HepG2 (cell line): Measurements from ENCODE around the gene GADD45B. TPM values are rescaled to one million over a fixed set of nuclear protein-coding genes. Genes with fewer than 3 reads are reported as not detected.

Source experiments
- DNMT1 ChIP-seq: sonication (generic); formaldehyde crosslinking; IDR thresholded peaks from 2 replicates; pipeline ENCODE4 v1.5.1; 2020; ENCODE audit warnings: mild to moderate bottlenecking, missing genetic modification reagents
- MYNN ChIP-seq: sonication (generic); formaldehyde crosslinking; IDR thresholded peaks from 2 replicates; pipeline ENCODE4 v1.4.0; 2020; ENCODE audit warnings: mild to moderate bottlenecking, low read depth, missing genetic modification reagents
- POLR2AphosphoS5 ChIP-seq: IDR thresholded peaks from 2 replicates; pipeline ENCODE4 v1.6.1; 2012; ENCODE audit warnings: low read depth, low read length
- SMC3 ChIP-seq: IDR thresholded peaks from 2 replicates; pipeline ENCODE4 v1.6.1; 2011; ENCODE audit warnings: low read length, improper control_type of control experiment
- STAT6 ChIP-seq: sonication (generic); formaldehyde crosslinking; IDR thresholded peaks from 2 replicates; pipeline ENCODE4 v1.4.0; 2020; ENCODE audit warnings: missing genetic modification reagents, mild to moderate bottlenecking, borderline replicate concordance
- TSC22D2 ChIP-seq: sonication (generic); formaldehyde crosslinking; IDR thresholded peaks from 2 replicates; pipeline ENCODE4 v1.5.1; 2020; ENCODE audit warnings: missing genetic modification reagents, mild to moderate bottlenecking, borderline replicate concordance
- U2AF2 ChIP-seq: fragments of 200-400 bp; formaldehyde crosslinking; IDR thresholded peaks from 2 replicates; pipeline ENCODE4 v1.6.1; 2017; ENCODE audit warnings: low read depth, mild to moderate bottlenecking, low read length
- ZIK1 ChIP-seq: sonication (generic); formaldehyde crosslinking; IDR thresholded peaks from 2 replicates; pipeline ENCODE4 v1.5.0; 2020; ENCODE audit warnings: mild to moderate bottlenecking, low read depth, missing genetic modification reagents, borderline replicate concordance
- ZNF160 ChIP-seq: sonication (generic); formaldehyde crosslinking; IDR thresholded peaks from 2 replicates; pipeline ENCODE4 v1.8.0; 2022; ENCODE audit warnings: mild to moderate bottlenecking, inconsistent platforms, missing genetic modification reagents
- ZNF713 ChIP-seq: sonication (generic); formaldehyde crosslinking; IDR thresholded peaks from 2 replicates; pipeline ENCODE4 v1.4.0; 2020; ENCODE audit warnings: mild to moderate bottlenecking, missing genetic modification reagents
- polyA plus RNA-seq, 8 experiments: library from polyadenylated mRNA; depleted of rRNA in 3 of 8; stranded (reverse) in 7 of 8; unstranded in 1 of 8; fragments of >200 nt; fragmentation: Illumina TruSeq in 4 of 8; extraction: Trizol in 4 of 8; gene quantifications; 2 replicates each; pipeline versions ENCODE4 v1.2.1 to v1.2.3, GENCODE V29; 2011 to 2016; ENCODE audit warnings: low read depth in 4 of 8, missing spikeins in 1 of 8, mixed read lengths in 1 of 8; ENCODE audit not compliant: insufficient read depth in 1 of 8
- total RNA-seq, 5 experiments: library from RNA; depleted of rRNA; stranded (reverse); fragments of >200 nt; fragmentation: Illumina TruSeq; extraction: Trizol; gene quantifications; 2 replicates each; pipeline ENCODE4 v1.2.3, GENCODE V29; 2016; ENCODE audit warnings: low read depth in 1 of 5
- TF ChIP-seq, protein P1 (sequence below): sonication (generic); formaldehyde crosslinking; IDR thresholded peaks from 2 replicates; pipeline ENCODE4 v1.4.0; 2020; ENCODE audit warnings: low read depth, mild to moderate bottlenecking, missing genetic modification reagents
- TF ChIP-seq, protein P2 (sequence below): sonication (generic); formaldehyde crosslinking; IDR thresholded peaks from 2 replicates; pipeline ENCODE4 v1.8.0; 2022; ENCODE audit warnings: mild to moderate bottlenecking, missing genetic modification reagents; ENCODE audit not compliant: insufficient replicate concordance
- TF ChIP-seq, protein P3 (sequence below): sonication (generic); formaldehyde crosslinking; IDR thresholded peaks from 2 replicates; pipeline ENCODE4 v1.4.0; 2020; ENCODE audit warnings: missing genetic modification reagents, borderline replicate concordance
- TF ChIP-seq, protein P4 (sequence below): sonication (generic); formaldehyde crosslinking; IDR thresholded peaks from 2 replicates; pipeline ENCODE4 v1.8.0; 2022; ENCODE audit warnings: mild to moderate bottlenecking, missing genetic modification reagents, borderline replicate concordance
- TF ChIP-seq, protein P5 (sequence below): sonication (generic); formaldehyde crosslinking; IDR thresholded peaks from 2 replicates; pipeline ENCODE4 v1.5.1; 2020; ENCODE audit warnings: mild to moderate bottlenecking, moderate library complexity, missing genetic modification reagents

The GADD45B gene
- total and polyA plus RNA-seq, 2 of the 13 experiments (the other 11 are each of a cell fraction or from before 2014, with no cell fraction given): 4.6 to 34.1 TPM

DNA sequence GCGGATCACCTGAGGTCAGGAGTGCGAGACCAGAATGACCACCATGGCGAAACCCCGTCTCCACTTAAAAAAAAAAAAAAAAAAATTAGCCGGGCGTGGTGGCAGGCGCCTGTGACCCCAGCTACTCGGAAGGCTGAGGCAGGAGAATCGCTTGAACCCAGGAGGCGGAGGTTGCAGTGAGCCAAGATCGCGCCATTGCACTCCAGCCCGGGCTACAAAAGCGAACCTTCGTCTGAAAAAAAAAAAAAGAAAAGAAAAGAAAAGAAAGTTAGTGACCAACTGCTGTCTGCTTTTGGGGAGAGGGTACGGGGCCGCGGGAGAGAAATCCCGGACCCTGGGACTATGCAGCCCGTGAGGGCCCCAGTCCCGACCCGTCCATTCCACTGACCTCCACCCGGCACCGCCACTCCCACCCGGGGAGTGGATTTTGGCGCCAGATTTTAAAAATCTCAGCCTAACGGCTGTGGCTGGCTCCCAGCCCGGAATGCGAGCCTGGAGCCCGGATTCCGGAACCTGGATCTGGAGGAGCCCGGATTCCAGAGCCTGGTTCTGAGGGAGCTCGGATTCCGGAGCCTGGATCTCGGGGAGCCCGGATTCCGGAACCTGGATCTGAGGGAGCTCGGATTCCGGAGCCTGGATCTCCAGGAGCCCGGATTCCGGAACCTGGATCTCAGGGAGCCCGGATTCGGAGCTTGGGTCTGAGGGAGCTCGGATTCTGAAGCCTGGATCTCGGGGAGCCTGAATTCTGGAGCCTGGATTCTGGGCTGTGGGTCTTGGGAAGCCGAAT is 13.1 kb upstream of the GADD45B start (continued):
- TF ChIP-seq, protein P1, sequence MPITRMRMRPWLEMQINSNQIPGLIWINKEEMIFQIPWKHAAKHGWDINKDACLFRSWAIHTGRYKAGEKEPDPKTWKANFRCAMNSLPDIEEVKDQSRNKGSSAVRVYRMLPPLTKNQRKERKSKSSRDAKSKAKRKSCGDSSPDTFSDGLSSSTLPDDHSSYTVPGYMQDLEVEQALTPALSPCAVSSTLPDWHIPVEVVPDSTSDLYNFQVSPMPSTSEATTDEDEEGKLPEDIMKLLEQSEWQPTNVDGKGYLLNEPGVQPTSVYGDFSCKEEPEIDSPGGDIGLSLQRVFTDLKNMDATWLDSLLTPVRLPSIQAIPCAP: no peak
- no peak; the same call in 1 of the 2 replicates for TF ChIP-seq U2AF2
- TF ChIP-seq, protein P2, sequence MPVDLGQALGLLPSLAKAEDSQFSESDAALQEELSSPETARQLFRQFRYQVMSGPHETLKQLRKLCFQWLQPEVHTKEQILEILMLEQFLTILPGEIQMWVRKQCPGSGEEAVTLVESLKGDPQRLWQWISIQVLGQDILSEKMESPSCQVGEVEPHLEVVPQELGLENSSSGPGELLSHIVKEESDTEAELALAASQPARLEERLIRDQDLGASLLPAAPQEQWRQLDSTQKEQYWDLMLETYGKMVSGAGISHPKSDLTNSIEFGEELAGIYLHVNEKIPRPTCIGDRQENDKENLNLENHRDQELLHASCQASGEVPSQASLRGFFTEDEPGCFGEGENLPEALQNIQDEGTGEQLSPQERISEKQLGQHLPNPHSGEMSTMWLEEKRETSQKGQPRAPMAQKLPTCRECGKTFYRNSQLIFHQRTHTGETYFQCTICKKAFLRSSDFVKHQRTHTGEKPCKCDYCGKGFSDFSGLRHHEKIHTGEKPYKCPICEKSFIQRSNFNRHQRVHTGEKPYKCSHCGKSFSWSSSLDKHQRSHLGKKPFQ (CRISPR knock-in tag): no peak
- TF ChIP-seq ZNF160: peak; percentile 63; the same call in 1 of the 2 replicates
- no peak for TF ChIP-seq ZIK1 (CRISPR knock-in tag)
- no peak for TF ChIP-seq SMC3
- peak; percentile 55; the same call in 1 of the 2 replicates for TF ChIP-seq STAT6
- no peak for TF ChIP-seq MYNN
- TF ChIP-seq POLR2AphosphoS5: no peak
- TF ChIP-seq ZNF713 (CRISPR knock-in tag): no peak
- TF ChIP-seq, protein P3, sequence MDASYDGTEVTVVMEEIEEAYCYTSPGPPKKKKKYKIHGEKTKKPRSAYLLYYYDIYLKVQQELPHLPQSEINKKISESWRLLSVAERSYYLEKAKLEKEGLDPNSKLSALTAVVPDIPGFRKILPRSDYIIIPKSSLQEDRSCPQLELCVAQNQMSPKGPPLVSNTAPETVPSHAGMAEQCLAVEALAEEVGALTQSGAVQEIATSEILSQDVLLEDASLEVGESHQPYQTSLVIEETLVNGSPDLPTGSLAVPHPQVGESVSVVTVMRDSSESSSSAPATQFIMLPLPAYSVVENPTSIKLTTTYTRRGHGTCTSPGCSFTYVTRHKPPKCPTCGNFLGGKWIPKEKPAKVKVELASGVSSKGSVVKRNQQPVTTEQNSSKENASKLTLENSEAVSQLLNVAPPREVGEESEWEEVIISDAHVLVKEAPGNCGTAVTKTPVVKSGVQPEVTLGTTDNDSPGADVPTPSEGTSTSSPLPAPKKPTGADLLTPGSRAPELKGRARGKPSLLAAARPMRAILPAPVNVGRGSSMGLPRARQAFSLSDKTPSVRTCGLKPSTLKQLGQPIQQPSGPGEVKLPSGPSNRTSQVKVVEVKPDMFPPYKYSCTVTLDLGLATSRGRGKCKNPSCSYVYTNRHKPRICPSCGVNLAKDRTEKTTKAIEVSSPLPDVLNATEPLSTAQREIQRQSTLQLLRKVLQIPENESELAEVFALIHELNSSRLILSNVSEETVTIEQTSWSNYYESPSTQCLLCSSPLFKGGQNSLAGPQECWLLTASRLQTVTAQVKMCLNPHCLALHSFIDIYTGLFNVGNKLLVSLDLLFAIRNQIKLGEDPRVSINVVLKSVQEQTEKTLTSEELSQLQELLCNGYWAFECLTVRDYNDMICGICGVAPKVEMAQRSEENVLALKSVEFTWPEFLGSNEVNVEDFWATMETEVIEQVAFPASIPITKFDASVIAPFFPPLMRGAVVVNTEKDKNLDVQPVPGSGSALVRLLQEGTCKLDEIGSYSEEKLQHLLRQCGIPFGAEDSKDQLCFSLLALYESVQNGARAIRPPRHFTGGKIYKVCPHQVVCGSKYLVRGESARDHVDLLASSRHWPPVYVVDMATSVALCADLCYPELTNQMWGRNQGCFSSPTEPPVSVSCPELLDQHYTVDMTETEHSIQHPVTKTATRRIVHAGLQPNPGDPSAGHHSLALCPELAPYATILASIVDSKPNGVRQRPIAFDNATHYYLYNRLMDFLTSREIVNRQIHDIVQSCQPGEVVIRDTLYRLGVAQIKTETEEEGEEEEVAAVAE (CRISPR knock-in tag): no peak
- TF ChIP-seq, protein P4, sequence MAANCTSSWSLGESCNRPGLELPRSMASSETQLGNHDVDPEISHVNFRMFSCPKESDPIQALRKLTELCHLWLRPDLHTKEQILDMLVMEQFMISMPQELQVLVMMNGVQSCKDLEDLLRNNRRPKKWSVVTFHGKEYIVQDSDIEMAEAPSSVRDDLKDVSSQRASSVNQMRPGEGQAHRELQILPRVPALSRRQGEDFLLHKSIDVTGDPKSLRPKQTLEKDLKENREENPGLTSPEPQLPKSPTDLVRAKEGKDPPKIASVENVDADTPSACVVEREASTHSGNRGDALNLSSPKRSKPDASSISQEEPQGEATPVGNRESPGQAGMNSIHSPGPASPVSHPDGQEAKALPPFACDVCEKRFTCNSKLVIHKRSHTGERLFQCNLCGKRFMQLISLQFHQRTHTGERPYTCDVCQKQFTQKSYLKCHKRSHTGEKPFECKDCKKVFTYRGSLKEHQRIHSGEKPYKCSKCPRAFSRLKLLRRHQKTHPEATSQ: peak; percentile 60; the same call in 1 of the 2 replicates
- no peak for TF ChIP-seq DNMT1 (CRISPR knock-in tag)
- TF ChIP-seq TSC22D2 (CRISPR knock-in tag): no peak
- TF ChIP-seq, protein P5, sequence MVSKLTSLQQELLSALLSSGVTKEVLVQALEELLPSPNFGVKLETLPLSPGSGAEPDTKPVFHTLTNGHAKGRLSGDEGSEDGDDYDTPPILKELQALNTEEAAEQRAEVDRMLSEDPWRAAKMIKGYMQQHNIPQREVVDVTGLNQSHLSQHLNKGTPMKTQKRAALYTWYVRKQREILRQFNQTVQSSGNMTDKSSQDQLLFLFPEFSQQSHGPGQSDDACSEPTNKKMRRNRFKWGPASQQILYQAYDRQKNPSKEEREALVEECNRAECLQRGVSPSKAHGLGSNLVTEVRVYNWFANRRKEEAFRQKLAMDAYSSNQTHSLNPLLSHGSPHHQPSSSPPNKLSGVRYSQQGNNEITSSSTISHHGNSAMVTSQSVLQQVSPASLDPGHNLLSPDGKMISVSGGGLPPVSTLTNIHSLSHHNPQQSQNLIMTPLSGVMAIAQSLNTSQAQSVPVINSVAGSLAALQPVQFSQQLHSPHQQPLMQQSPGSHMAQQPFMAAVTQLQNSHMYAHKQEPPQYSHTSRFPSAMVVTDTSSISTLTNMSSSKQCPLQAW: peak; percentile 79
